Activated T-helper 1 cell treated with anti-CD3 and anti-CD28 coated beads, Interleukin-2, amount 50 U/mL, for 16 hours (primary cell): ENCODE measurements around the gene MLPH.

Source experiments
- DNase-seq, 2 donors: peaks; one replicate each; pipeline ENCODE4 v3.0.0-alpha.2; 2020; ENCODE audit warnings: low read depth in 1 of 2, low spot score in 1 of 2

Gene MLPH, protein sequence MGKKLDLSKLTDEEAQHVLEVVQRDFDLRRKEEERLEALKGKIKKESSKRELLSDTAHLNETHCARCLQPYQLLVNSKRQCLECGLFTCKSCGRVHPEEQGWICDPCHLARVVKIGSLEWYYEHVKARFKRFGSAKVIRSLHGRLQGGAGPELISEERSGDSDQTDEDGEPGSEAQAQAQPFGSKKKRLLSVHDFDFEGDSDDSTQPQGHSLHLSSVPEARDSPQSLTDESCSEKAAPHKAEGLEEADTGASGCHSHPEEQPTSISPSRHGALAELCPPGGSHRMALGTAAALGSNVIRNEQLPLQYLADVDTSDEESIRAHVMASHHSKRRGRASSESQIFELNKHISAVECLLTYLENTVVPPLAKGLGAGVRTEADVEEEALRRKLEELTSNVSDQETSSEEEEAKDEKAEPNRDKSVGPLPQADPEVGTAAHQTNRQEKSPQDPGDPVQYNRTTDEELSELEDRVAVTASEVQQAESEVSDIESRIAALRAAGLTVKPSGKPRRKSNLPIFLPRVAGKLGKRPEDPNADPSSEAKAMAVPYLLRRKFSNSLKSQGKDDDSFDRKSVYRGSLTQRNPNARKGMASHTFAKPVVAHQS

DNA sequence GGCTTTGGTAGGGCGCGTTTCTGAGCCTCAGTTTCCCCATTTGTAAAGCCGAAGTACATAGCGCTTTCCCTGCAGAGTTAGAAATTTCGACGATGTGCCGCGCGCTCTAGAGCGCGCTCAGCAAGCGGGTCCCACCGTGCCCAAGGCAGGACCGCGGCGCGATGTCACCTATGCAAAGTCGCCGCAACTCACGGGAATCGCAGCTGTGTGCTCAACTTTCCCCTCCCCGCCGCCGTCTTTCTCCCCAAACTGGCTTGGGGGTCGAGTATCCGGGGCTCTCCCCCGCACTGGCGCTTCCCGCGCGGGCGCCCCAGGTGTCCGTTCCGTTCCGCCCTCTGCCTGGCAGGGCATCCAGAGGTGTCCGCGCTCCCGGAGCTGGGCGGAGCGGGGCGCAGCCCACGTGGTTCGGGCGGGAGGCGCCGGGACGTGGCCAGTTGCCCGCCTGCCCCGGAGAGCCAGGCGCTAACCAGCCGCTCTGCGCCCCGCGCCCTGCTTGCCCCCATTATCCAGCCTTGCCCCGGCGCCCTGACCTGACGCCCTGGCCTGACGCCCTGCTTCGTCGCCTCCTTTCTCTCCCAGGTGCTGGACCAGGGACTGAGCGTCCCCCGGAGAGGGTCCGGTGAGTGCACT, at the start of gene MLPH:
Gene MLPH, plus strand, starts transcription at position 433 of the 630 bp plus-strand sequence. CDS start 6,176 bp downstream, outside the sequence.
- no peak for DNase-seq

DNA sequence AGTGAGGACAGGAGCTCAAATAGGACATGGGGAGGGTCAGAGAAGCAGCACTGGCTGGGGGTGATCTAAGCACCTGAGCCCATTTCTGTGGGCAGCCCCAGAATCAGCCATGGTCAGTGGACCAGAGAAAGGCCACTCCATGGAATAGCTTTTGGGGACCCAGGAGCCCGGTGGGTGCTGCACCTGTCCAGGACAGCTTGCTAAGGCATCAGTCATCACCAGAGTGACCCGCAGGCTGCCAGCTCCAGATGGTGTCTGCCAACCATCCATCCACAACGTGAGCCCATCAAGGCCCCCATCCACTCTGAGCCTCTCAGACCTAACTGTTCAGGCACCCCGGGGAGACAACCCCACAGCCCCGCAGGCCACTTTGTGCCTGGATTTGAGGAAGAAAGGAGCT, 49.5 kb upstream of the MLPH start:
- DNase-seq, result no peak

DNA sequence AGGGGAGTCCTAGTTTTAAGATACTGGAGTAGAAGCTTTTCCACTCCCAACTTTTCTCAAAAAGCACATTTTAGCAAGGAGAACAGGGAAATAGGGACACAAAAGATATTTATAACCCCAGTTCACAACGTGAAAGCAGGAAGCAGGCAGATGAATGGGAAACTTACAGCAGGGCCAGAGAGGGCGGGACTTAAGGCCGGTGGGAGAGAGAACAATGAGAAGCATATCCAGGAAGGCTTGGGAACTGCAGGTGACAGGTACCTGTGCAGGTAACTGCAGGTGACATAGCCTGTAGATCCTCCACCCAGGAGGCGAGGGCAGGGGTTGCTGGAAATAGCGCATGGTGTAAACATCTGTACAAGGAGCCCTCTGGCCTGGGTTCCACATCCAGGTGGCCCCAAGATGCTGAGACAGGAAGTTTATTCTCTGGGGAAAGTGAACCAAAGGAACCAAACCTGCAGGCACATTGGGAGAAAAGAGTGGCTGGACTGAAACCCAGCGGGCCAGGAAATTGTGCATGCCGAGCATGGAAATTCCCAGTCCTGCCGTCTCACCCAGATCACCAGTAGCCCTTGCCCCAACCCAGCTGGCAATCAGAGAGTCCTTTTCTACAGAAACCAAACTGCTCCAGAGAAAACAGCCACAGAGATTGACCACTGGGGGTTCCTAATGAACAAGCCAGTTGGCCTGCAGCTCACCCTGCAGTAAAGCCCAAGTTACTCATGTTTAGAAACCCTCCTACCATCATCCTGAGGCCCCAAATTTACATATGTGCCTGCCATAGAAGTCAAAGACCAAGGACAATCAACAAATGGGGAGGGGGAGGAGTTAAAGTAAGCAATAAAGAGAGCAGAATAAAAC, 48.7 kb upstream of the MLPH start:
- DNase-seq, result no peak

DNA sequence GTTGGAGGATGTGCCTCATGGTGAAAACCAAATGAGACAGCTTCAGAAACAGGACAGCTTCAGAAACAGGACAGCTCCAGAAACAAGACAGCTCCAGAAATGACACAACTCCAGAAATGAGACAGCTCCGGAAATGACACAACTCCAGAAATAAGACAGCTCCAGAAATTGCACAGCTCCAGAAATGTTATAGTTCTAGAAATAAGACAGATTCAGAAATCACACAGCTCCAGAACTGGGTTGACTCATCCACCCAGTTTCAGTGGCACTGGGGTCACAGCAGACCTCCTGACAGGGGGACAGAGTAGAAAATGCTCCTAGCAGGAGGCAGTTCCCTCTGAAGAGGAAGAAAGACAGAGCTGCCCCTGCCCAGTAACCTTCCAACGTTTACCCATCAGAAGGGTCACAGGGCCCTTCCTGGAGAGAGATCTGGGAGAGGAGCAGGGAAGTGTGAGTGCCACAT, 46.2 kb upstream of the MLPH start:
- DNase-seq, result peak in 1 of 2 donors; percentile 37

DNA sequence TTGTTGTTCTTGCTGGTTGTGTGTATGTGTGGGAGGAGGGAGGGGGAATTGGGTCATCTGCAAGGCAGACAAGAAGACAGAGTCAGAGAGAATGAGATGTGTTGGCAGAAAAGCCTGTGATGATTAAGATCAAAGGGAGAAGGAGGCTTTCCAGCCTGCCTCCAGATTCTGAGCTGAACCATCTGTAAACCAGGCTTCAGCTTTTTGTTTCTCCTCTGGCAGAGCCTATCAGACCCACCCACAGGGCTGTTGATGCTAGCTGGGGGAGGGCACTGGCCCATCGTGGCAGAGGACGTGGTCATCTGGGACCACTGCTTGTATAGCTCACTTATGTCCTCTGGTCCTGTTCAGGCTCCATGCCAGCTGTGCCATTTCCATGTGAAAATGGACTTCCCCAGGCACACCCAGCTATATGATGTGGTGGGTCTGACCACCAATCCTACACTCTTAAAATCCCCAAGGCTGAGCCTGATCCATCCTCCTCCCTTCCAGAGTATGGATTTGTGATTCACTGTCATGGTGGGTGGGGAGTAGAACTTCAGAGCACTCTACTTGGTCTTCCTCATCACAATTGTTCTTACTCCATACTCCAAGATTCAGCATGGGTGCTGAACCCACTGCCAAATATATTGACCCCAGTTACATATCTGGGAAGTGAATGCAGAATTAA, 45.3 kb upstream of the MLPH start:
- DNase-seq, result no peak

DNA sequence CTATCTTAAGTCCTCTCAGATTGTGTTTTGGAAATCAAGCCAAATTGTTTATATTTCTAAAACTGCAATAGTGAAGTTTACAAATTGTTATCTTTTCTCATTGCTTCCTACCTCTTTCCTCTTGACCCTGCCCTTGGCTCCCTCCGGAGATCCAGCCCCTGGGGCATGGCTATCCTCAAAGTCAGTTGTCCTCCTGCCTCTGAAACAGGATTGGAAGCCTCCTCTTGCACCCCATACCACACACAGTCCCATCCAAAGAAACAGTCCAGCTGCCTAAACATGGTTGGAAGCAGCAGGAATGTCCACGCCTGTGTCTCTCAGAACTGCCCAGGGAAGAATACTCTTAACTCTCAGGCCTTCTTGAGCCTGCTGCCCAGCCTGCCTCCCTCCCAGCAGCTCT, 43.0 kb upstream of the MLPH start:
- DNase-seq, result no peak

DNA sequence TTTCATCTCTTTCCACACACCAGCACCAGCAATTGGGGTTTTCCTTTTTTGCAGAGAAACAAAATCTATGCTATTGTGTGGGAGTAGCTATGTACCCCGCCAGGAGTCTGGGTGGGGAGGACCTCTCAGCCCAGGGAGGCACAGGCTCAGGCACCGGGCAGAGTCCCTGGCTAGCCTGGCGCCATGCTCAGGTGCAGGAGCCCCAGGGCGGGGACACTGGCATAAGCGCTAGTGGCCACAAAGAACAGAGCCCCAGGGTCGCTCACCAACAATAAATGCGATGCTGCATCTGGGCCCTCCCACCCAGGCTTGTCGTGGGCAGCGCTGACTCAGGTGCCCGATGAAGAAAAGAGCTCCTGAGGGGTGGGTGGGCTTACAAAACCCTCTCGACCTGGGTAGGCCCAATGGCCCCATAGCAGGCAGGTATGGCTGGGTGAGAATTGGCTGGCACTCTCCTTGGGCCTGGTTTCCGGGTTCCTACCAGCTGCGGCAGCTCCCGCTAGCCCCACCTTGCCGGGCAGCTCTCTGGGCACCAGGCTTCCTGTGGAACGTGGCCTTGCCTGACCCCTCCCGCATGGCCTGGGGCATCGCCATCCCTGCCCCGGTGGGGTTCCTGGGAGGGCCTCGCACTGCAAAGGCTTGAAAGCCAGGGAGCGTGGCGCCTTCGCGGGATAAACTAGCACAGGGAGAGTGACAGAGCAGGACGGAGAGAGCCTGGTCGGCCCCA, 41.3 kb upstream of the MLPH start:
- no peak for DNase-seq

DNA sequence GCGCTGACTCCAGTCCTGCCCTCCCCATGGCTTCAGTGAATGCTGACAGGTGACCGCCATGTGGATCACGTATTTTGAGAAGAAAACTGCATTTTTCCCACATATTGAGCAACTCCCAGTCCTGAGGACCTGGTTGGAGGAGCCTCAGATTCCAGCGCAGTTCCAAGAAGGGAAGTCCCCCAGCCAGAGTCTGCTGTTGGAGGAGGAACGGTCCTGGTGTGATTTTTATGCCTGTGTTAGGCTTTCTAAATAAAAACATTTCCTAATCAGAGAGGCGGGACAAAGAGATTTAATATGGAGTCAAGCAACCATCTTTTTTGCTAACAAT, 40.7 kb upstream of the MLPH start:
- no peak for DNase-seq

DNA sequence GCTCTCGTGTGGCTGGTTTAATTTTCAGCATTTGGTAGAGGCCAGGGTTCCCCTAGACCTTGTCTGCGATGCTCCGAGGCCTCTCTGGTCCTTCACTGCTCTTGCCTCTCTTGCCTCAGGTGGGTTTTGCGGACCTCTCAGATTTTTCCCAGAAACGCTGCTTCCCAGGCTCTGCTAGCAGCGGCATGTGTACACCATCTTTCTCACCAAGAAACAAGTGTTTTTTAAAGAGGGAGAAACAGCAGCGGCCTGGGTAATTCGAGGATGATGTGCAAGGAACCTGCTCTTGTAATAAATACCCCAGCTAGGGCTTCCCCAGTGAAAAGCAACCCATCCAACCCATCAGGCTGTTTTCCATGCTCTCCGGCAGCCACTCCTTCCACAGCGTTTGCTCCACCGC, 39.6 kb upstream of the MLPH start:
- no peak for DNase-seq

DNA sequence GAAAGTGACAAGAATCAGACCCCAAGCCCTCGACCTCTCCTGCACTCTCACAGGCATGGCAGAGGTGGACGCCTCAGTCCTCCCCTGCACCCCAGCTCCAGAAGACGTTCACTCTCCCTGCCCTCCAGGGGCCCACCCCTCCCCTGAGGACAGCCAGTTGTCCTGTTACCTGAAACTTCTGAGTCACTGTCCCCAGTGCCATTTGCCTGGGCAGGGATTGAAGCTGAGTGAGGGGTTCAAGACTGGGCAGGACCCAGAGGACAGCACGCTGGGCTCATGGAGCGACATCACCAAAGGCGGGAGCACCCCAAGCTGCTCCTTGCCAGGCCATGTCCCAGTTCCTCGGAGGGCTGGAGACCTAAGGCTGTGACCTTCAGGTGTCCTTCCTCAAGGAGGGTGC, 38.9 kb upstream of the MLPH start:
- no peak for DNase-seq

DNA sequence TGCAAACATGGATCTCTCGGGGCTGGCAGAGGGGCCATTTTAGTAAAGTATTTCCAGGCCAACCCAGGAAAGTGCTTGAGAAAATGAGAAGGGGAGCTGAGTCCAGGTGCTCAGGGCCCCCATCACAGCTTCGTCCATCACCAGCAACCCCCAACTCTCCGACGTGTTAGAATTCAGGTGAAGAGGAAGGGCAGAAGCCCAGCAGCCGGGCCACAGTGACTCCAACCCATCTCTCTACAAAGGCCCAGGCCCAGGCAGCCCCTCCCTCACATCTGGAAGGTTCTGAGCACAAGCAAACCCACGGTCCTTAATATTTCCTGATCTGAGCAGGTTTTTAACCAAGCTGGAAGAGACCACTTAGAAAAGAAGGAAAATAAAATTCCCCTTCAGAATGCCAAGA, 38.4 kb upstream of the MLPH start:
- no peak for DNase-seq

DNA sequence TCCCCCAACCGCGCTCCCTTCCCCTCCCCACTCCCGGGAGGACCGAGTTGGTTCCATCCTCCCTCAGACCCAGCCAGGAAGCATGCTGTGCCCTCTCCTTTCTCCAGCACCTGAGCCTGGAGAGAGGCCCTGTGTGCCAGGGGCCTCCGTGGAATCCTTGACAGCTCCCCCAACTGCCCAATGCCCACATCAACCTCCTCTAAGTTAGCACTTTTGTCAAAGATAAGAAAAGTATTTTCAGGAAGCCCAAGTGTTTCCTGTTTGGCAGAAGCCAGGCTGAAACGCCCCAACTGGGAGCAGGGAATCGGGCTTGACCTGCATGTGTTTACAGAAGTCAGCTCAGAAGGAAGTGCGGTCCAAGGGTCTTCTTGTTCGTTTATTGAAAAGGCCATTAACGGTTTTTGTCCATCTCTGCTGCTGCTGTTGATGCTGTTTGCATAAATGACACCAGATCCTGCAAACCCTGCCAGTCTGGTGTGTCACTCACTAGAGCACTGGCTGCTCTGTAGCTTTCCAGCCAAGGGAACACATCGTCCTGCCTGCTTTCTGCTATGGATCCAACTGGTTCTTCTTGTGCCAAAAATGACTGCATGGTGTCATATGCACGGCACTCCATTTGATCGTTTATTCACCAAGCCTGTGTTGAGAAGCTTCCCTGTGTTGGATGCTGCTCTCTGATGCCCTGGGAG, 37.7 kb upstream of the MLPH start:
- DNase-seq, result no peak

DNA sequence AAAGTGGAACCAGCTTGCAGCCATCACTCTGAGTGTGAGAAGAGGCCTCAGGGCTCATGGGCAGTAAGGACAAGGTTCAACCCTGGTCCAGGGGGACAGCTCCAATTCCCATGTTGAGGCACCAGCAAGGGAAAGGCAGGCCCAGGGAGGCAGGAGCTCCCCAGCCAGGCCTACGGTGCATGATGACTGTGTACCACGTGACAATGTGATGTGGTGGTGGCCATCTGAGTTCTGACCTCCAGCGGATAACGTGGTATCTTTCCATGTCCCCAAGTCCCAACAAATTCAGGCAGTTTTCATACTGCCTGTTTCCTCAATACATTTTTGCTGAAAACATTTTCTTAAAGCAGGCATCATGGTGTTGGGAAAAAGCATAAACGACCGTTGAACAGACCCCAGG, 36.9 kb upstream of the MLPH start:
- DNase-seq, result no peak

DNA sequence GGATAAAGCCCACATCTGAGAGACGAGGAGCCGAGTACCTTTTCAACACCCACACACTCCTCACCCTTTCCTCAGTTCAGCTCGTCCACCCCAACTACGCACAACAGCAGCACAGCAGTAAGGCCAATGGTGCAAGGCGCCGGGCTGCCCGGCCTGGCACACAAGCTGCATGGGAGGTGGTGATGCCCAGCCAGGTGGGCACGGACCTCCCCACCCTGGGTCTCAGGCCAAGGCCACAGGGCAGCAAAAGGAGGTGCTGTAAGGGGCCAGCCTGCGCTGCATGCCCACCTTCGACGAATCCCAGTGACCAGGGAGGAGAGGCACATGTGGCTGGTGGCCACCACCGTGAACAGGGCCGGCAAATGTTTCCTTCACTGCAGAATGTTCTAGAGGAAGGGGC, 36.5 kb upstream of the MLPH start:
- DNase-seq, result no peak

DNA sequence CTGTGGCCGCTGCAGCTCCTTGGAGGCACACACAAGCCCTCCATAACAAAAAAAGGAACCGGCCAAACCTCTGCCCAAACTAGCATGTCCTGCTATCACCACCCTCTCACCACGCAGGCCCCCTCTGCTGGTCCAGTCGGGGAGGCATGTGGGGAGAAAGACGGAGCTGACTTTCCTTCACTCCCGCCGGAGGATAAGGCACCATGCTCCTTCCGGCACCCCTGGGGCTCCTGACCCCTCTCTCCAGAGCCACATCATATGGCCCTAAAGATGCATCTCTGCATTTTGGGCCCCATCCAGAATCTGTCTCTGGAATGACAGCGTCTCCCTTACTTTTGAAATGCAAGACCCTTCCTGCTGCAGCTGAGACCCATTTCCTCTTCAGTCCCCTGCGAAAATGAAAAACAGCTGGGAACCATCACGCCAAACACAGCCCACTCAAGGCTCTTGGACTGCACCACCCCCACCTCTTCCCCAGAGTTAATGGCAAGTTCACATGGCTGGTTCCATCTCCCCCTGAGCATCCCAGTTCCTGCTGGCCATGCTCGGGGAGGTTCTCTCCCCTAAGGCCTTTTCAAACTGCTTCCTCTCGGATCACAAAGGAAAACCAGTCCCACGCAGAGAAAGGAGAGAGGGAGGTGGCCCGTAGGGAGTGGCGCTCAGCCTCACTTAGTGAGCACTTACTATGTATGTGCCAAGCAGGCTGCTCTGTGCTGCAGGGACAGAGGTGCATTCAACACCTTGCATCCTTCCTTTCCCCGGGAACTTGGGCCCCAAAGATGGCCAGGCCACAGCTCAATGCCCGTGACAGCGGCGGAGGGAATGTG, 35.2 kb upstream of the MLPH start:
- no peak for DNase-seq

DNA sequence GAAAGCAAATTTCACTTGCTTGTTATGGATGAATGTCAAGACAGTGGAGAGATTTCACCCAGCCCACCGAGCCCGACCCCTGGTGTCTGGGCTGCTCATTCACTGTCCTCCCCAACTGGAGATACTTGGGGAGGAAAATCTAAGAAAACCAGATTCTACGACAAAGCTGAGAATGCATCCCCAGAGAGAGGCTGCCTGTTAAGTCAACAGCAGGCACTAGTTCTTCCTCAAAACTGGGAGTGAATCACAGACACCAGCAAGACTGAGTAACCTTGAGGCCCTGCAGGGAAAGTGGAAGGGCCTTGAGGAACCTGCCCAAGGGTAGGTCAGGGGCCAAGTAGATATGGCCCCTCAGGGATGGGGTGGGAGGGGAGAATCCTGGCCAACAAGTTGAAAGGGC, 34.2 kb upstream of the MLPH start:
- no peak for DNase-seq

DNA sequence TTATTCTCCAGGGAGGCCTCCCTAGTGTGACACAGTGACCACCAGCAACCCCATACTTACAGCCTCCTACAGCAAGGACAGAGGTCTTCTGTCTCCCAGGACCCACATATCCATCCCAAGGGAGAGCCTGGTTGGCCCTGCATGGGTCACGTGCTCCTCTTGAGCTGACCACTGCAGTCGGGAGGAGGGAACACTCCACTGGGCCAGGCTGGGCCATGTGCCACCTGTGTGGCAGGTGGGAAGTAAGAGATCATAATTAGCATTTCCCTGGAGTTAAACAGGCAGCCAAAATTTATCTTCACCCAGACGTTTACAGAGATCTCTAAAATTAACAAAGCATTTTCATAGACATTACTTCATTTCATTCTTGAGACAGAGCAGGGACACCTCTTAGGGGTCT, 33.4 kb upstream of the MLPH start:
- DNase-seq, result no peak

DNA sequence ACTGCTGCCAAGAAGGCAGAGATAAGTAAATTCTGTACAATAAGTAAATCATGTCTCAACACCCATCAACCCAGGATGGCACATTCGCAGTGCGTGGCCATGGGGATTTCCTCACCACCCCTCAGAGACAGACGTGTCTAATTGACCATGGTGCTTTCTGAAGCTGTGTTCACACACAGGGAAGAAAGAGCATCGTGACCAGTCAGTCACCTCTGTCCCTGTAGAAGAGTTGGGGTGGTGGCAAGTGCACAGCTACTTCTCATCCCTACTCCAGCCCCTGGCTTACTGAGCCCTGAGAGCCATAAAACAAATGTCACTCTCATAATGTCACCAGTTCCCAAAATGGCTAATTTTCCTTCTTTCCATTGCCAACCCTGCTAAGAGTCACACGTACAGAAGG, 31.3 kb upstream of the MLPH start:
- DNase-seq, result no peak
